ENCODE data around the gene RACGAP1. TPM values are rescaled to one million over a fixed set of nuclear protein-coding genes. Genes with fewer than 3 reads are reported as not detected.

Gene RACGAP1
- total RNA-seq, 2 experiments from 2014 or later: 113 to 117 TPM

GRCh38 chr12:50065726-50066310, 40.5 kb upstream of the RACGAP1 start:
- DNase-seq (no peak), ATAC-seq (no peak)
- ChIA-PET CTCF (interaction anchor here (0.8 to 22.9 kb wide), 9 partner anchors 9 to 188 kb away, joined by 3 to 299 read pairs (median 5); partner anchors contain the start of genes COX14 and SMARCD1), POLR2A (interaction anchor here (1.3 to 1.4 kb wide), 2 partner anchors 17 to 27 kb away, joined by 3 to 4 read pairs; no protein-coding TSS in a partner anchor)
- Mint-ChIP-seq H3K4me3 (no peak overlapping the region), H3K36me3 (ENCODE audit: low read depth) (peaks cover 12% of the 10 kb centered on the region), H3K27ac (no peak overlapping the region), H3K27me3 (no peaks in the 10 kb centered on the region), H3K9me3 (no peaks in the 10 kb centered on the region), H3K4me1 (ENCODE audit: low read depth) (peaks cover 7% of the 10 kb centered on the region)
- intact Hi-C loops (cut with micrococcal nuclease): no loop called here
- TF ChIP-seq CTCF (IDR thresholded peaks at IDR 0.05): no peak

GRCh38 chr12:50062728-50063460, 37.6 kb upstream of the RACGAP1 start:
- Mint-ChIP-seq H3K4me1 (ENCODE audit: low read depth) (peaks cover 27% of the 10 kb centered on the region), H3K4me3 (no peak overlapping the region), H3K27ac (no peak overlapping the region), H3K27me3 (no peaks in the 10 kb centered on the region), H3K36me3 (ENCODE audit: low read depth) (peaks cover 20% of the 10 kb centered on the region), H3K9me3 (no peaks in the 10 kb centered on the region)
- CTCF ChIA-PET: interaction anchor here (0.9 to 22.9 kb wide), 3 partner anchors 23 to 117 kb away, joined by 3 to 299 read pairs (median 47); no protein-coding TSS in a partner anchor
- intact Hi-C loops (cut with micrococcal nuclease): no loop called here
- no peak for DNase-seq
- no peak for ATAC-seq
- POLR2A ChIA-PET: interaction anchor here (1.2 kb wide), 1 partner anchor 21 kb away, joined by 4 read pairs; no protein-coding TSS in a partner anchor
- TF ChIP-seq CTCF (IDR thresholded peaks at IDR 0.05): no peak

- POLR2A ChIA-PET: interaction anchor here (0.6 to 1.2 kb wide), 2 partner anchors 21 to 23 kb away, joined by 3 to 4 read pairs; no protein-coding TSS in a partner anchor
- no peaks in the 10 kb centered on the region for H3K9me3 Mint-ChIP-seq
- peaks cover 28% of the 10 kb centered on the region for H3K4me1 Mint-ChIP-seq (ENCODE audit: low read depth)
- no peak for TF ChIP-seq CTCF (IDR thresholded peaks at IDR 0.05)
- peaks cover 20% of the 10 kb centered on the region for H3K36me3 Mint-ChIP-seq (ENCODE audit: low read depth)
- no peak overlapping the region for H3K4me3 Mint-ChIP-seq
- no peak for ATAC-seq
- peaks cover under 1% of the 10 kb centered on the region for H3K27me3 Mint-ChIP-seq
- no peak overlapping the region for H3K27ac Mint-ChIP-seq
- DNase-seq: no peak
- CTCF ChIA-PET: interaction anchor here (0.9 to 22.9 kb wide), 5 partner anchors 8 to 117 kb away, joined by 3 to 299 read pairs (median 47); no protein-coding TSS in a partner anchor
- intact Hi-C loops (cut with micrococcal nuclease): no loop called here
These were observed 36.8 kb upstream of the RACGAP1 start for GRCh38 chr12:50061946-50062686.

- H3K9me3 Mint-ChIP-seq: no peaks in the 10 kb centered on the region
- TF ChIP-seq CTCF (IDR thresholded peaks at IDR 0.05): no peak
- ATAC-seq (no peak), DNase-seq (no peak)
- peaks cover 20% of the 10 kb centered on the region for H3K36me3 Mint-ChIP-seq (ENCODE audit: low read depth)
- H3K27ac Mint-ChIP-seq: no peak overlapping the region
- intact Hi-C loops (cut with micrococcal nuclease): no loop called here
- peaks cover 8% of the 10 kb centered on the region for H3K27me3 Mint-ChIP-seq
- CTCF ChIA-PET: interaction anchor here (0.9 to 22.9 kb wide), 5 partner anchors 9 to 115 kb away, joined by 4 to 299 read pairs (median 47); no protein-coding TSS in a partner anchor
- no peak overlapping the region for H3K4me3 Mint-ChIP-seq
- H3K4me1 Mint-ChIP-seq (ENCODE audit: low read depth): peaks cover 36% of the 10 kb centered on the region
- POLR2A ChIA-PET: interaction anchor here (0.9 kb wide), 1 partner anchor 18 kb away, joined by 3 read pairs; no protein-coding TSS in a partner anchor
These were observed 35.9 kb upstream of the RACGAP1 start for GRCh38 chr12:50061171-50061570.

Data from activated CD8-positive, alpha-beta T cell treated with anti-CD3 and anti-CD28 coated beads for 36 hours (primary cell).